ENCODE data around the gene ZBTB7C.

ZBTB7C gene

DNA sequence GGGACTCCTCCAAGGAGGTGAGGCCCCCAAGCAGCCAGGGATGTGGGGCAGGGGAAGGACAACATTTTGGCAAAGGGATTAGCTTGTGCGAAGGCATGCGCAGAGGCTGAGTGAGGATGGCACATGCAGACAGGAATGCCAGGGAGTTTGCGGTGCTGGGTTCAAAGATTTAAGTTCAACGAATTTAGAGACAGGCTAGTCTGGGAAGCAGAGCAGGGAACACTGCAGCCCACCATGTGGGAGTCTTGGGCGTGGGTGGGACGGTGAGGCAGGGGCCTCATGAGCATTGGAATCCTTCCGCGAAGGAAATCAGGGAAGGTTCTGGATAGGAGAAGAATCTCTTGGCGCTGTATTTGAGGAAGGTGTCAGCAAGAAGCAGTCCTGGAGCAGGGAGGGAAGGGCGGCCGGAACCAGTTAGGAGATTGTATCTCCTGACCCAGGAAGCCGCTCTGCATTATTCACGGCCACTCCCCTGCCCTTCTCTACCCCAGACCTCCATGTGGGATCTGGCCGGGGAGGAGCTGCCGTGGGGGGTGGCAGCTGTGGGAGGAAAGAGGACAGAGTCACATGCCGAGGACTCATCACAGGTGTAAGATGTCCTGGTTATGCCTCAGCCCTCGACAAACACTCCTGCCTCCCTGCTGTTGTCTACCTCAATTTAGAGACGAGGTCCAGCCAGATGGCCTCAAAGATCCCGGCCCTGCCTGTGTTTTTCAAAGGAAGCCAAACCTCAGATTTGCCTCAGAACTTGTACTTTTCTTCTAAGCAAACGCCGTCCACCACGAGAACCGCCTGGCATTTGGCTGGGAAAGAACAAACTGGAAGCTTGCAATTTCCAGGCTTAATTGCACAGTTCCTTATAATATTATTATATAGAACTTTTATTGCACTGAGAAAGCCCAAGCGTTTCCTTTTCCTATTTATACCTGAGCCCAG lies 355.0 kb downstream of the ZBTB7C start:
- H3K27ac ChIP-seq: no peak overlapping the region
- TF ChIP-seq, protein P1, sequence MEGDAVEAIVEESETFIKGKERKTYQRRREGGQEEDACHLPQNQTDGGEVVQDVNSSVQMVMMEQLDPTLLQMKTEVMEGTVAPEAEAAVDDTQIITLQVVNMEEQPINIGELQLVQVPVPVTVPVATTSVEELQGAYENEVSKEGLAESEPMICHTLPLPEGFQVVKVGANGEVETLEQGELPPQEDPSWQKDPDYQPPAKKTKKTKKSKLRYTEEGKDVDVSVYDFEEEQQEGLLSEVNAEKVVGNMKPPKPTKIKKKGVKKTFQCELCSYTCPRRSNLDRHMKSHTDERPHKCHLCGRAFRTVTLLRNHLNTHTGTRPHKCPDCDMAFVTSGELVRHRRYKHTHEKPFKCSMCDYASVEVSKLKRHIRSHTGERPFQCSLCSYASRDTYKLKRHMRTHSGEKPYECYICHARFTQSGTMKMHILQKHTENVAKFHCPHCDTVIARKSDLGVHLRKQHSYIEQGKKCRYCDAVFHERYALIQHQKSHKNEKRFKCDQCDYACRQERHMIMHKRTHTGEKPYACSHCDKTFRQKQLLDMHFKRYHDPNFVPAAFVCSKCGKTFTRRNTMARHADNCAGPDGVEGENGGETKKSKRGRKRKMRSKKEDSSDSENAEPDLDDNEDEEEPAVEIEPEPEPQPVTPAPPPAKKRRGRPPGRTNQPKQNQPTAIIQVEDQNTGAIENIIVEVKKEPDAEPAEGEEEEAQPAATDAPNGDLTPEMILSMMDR (conservative IDR thresholded peaks at IDR 0.05): no peak
- no peak for TF ChIP-seq ZFX (IDR thresholded peaks at IDR 0.05)

DNA sequence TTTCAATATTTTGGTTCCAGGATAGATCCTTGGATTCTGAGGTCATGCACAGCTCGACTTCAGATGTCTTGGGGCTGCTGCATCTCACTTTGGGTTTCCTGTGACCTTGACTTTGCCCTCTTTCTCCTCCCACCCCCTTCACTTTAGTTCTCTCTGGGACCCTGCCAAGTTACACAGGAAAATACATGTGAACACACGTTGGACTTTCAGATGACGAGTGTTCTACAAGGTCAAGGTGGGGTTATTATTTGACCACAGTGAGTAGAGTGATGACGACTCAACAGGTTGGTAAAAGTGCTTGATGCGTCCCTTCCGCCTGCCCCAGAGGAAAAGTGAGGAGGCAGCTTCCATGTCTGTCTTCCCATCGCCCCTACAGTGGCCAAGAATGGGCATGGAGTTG lies 356.3 kb downstream of the ZBTB7C start:
- no peak overlapping the region for H3K27ac ChIP-seq
- no peak for TF ChIP-seq ZFX (IDR thresholded peaks at IDR 0.05)
- TF ChIP-seq, protein P1 (conservative IDR thresholded peaks at IDR 0.05): no peak

DNA sequence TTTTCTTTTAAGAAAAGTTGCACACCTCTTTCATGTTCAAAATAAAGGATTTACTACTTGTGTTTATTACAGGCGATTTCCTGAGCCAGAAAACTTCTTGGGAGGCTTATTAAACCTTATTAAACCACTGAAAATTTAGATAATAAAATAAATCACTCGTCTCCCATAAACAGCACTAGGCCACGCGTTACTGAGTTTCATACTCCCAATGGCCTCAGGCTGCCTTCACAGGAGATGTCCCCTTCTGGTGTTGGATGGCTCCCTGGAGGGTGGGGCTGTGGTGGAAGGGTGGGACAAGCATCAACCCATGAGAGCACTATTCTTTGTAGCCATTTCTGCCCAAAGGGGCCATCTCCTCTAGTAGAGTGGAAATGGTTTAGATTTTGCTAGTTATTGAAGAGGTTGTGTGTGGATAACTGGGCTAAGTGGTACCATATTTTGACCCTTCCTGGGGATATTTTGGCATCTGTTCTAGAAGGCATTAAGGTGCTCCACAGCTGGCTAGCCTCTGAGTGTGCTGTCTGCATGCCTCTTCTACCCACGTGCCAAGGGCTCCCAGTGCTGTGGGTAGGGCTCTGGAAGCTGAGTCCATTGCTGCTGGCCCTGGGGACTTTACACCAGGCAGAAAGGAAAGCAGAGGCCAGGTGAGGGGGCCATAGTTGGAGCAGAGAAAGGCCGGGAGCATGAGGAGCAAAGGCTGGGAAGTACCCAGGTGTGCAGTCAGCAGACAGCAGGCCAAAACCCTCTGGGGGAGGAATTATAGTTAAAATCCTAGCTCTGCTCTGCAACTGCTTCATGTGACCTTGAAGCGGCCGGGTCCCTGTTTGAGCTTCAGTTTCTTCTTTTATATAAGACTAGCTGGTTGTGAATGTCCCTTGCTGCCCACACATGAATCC lies 357.0 kb downstream of the ZBTB7C start:
- H3K27ac ChIP-seq: no peak overlapping the region
- TF ChIP-seq ZFX (IDR thresholded peaks at IDR 0.05): no peak
- TF ChIP-seq, protein P1 (conservative IDR thresholded peaks at IDR 0.05): no peak

DNA sequence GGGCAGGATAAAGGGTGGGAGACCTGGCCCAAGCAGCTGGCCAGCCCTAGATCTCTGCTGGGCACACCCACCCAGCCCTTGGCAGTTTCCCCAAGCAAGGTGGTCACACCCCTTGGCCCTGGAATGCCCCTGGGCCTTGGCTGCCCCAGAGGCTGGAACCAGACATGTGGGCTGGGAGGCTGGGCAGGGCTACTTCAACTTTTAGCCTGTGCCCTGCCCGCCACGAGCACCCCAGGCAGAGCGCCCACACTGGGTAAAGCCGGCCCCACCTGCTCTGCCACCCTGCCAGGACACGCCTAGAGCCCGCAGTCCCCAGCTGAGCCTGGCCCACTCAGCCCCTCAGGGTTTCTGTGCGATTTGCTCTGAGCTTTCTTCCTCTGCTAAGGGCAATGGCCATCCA lies 359.0 kb downstream of the ZBTB7C start:
- TF ChIP-seq ZFX (IDR thresholded peaks at IDR 0.05): no peak
- TF ChIP-seq, protein P1 (conservative IDR thresholded peaks at IDR 0.05): no peak

DNA sequence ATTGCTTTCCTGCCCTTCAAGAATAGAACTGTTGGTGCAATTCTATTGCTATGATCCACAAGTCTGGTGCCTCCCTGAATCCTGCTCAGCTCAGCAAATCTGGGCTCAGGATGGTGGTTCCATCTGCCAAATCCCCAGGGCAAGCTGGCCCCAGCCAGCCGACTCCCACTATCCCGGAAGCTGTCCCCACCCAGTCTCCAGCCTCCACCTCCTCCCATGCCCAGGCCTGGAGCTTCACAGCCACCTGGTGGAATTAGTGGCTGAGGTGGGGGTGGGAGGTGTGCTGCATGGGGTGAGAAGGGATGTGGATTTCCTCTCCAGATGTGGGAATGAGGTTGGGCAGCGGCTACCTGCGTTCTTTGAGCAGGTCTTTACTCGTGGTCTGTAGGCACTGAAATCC lies 359.4 kb downstream of the ZBTB7C start:
- no peak overlapping the region for H3K27ac ChIP-seq
- TF ChIP-seq, protein P1 (conservative IDR thresholded peaks at IDR 0.05): no peak

More for the DNA sequence above, 359.0 kb downstream of the ZBTB7C start:
- no peak overlapping the region for H3K27ac ChIP-seq

DNA sequence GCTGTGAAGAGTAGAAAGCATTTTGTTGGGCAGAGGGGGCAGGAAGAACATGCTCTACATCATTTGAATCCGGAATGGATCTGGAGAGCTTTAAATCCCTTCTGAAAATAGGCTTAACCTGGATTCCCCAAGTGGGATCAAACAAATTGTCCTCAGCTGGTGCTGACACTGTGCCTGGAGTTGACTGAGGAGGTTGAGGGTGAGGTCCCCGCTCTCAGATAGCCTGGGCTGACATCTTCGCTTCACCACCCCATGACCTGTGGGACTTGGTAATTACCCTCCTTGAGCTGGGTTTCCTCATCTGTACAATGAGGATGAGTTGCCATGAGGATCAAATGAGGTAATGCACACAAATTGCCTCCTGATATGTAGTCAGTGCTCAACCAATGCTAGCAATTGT lies 360.9 kb downstream of the ZBTB7C start:
- no peak overlapping the region for H3K27ac ChIP-seq
- TF ChIP-seq, protein P1 (conservative IDR thresholded peaks at IDR 0.05): no peak
- TF ChIP-seq ZFX (IDR thresholded peaks at IDR 0.05): no peak

DNA sequence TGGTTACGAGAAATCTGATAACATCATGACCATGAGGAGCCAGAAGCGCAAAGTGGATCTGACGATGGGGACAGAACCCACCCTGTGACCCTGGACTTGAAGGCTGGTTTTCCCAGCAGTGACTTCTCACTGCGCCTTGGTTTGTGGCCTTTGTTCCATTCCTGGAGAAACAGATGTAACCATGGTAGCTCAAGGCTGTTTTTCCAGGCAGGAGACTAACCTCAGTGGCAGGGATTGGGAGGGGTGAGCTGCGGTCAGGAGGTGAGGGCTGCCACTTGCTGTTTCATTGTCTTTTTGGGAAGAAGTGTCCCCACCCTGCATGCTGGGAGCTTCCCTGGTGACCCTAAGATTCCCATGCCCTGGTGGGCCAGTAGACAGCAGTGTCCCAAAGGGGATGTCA lies 362.3 kb downstream of the ZBTB7C start:
- TF ChIP-seq, protein P1 (conservative IDR thresholded peaks at IDR 0.05): no peak
- no peak for TF ChIP-seq ZFX (IDR thresholded peaks at IDR 0.05)
- H3K27ac ChIP-seq: no peak overlapping the region
